Type B pancreatic cell (in vitro differentiated cells): Measurements from ENCODE around the gene APLP2. TPM values are rescaled to one million over a fixed set of nuclear protein-coding genes. Genes with fewer than 3 reads are reported as not detected.
A peak's percentile ranks its signal among the peaks of the same experiment; 100 is the strongest.

Experiments used
- DNase-seq: peaks from one replicate; pipeline ENCODE4 v3.0.0; 2021; ENCODE audit warnings: mixed read lengths; ENCODE audit not compliant: unreplicated experiment; ENCODE audit errors: extremely low spot score
- H3K27ac Mint-ChIP-seq: 2 replicates; pipeline ENCODE4 v1.8.0; 2021; ENCODE audit warnings: mild to moderate bottlenecking, mixed read lengths
- H3K27me3 Mint-ChIP-seq: 2 replicates; pipeline ENCODE4 v1.8.0; 2021; ENCODE audit warnings: mixed read lengths
- H3K36me3 Mint-ChIP-seq: 2 replicates; pipeline ENCODE4 v1.8.0; 2021; ENCODE audit warnings: mixed read lengths
- H3K4me1 Mint-ChIP-seq: one replicate; pipeline ENCODE4 v1.8.0; 2021; ENCODE audit warnings: mixed read lengths; ENCODE audit not compliant: unreplicated experiment
- H3K4me3 Mint-ChIP-seq: 2 replicates; pipeline ENCODE4 v1.8.0; 2021; ENCODE audit warnings: mild to moderate bottlenecking, mixed read lengths
- H3K9me3 Mint-ChIP-seq: 2 replicates; pipeline ENCODE4 v1.8.0; 2021; ENCODE audit warnings: mixed read lengths
- CTCF ChIP-seq: fragments of 200-600 bp; sonication (generic); conservative IDR thresholded peaks from 2 replicates; pipeline ENCODE4 v1.5.0; 2021; ENCODE audit warnings: antibody characterized with exemption, mild to moderate bottlenecking
- total RNA-seq: library from RNA; stranded (reverse); gene quantifications from 2 replicates; pipeline ENCODE4 v1.2.1, GENCODE V29; 2021; ENCODE audit warnings: low replicate concordance

The APLP2 gene
- total RNA-seq, 1 donor from 2014 or later = 207 TPM

GRCh38 chr11:130085671-130086290, 16.1 kb downstream of the APLP2 start:
- TF ChIP-seq CTCF = no peak
- Mint-ChIP-seq H3K27me3 (no peaks in the 10 kb centered on the region), H3K36me3 (peaks cover 20% of the 10 kb centered on the region), H3K27ac (no peak overlapping the region), H3K9me3 (peaks cover 7% of the 10 kb centered on the region), H3K4me3 (no peak overlapping the region), H3K4me1 (peaks cover 33% of the 10 kb centered on the region)
- no peak for DNase-seq

GRCh38 chr11:130086669-130087068, 17.0 kb downstream of the APLP2 start:
- peaks cover 20% of the 10 kb centered on the region for H3K36me3 Mint-ChIP-seq
- H3K4me3 Mint-ChIP-seq = no peak overlapping the region
- no peak overlapping the region for H3K27ac Mint-ChIP-seq
- H3K4me1 Mint-ChIP-seq = peaks cover 28% of the 10 kb centered on the region
- no peaks in the 10 kb centered on the region for H3K27me3 Mint-ChIP-seq
- no peak for DNase-seq
- TF ChIP-seq CTCF = no peak
- H3K9me3 Mint-ChIP-seq = peaks cover 7% of the 10 kb centered on the region

- Mint-ChIP-seq H3K27me3 (no peaks in the 10 kb centered on the region), H3K36me3 (peaks cover 19% of the 10 kb centered on the region), H3K27ac (no peak overlapping the region)
Observed at GRCh38 chr11:130087294-130087926, 17.7 kb downstream of the APLP2 start.

GRCh38 chr11:130088217-130088616, 18.5 kb downstream of the APLP2 start:
- Mint-ChIP-seq H3K36me3 (peaks cover 17% of the 10 kb centered on the region), H3K27me3 (no peaks in the 10 kb centered on the region), H3K9me3 (peaks cover 10% of the 10 kb centered on the region), H3K27ac (no peak overlapping the region), H3K4me3 (no peak overlapping the region), H3K4me1 (peaks cover 24% of the 10 kb centered on the region)
- no peak for DNase-seq
- no peak for TF ChIP-seq CTCF

More at GRCh38 chr11:130087294-130087926, 17.7 kb downstream of the APLP2 start:
- H3K4me1 Mint-ChIP-seq = peaks cover 27% of the 10 kb centered on the region
- peaks cover 7% of the 10 kb centered on the region for H3K9me3 Mint-ChIP-seq
- no peak overlapping the region for H3K4me3 Mint-ChIP-seq
- DNase-seq = no peak
- no peak for TF ChIP-seq CTCF

GRCh38 chr11:130088919-130089673, 19.4 kb downstream of the APLP2 start:
- TF ChIP-seq CTCF = no peak
- Mint-ChIP-seq H3K4me3 (peak overlapping the region; percentile 10), H3K4me1 (peaks cover 24% of the 10 kb centered on the region), H3K36me3 (peaks cover 15% of the 10 kb centered on the region), H3K27ac (no peak overlapping the region), H3K27me3 (no peaks in the 10 kb centered on the region), H3K9me3 (peaks cover 13% of the 10 kb centered on the region)
- DNase-seq = no peak
